ENCODE results near the gene DDIAS.
"Not testable (repeated sequence)": the region's sequence is repeated elsewhere in the genome, so short reads cannot be mapped to it uniquely, and the experiment has no call there.

DDIAS gene, protein sequence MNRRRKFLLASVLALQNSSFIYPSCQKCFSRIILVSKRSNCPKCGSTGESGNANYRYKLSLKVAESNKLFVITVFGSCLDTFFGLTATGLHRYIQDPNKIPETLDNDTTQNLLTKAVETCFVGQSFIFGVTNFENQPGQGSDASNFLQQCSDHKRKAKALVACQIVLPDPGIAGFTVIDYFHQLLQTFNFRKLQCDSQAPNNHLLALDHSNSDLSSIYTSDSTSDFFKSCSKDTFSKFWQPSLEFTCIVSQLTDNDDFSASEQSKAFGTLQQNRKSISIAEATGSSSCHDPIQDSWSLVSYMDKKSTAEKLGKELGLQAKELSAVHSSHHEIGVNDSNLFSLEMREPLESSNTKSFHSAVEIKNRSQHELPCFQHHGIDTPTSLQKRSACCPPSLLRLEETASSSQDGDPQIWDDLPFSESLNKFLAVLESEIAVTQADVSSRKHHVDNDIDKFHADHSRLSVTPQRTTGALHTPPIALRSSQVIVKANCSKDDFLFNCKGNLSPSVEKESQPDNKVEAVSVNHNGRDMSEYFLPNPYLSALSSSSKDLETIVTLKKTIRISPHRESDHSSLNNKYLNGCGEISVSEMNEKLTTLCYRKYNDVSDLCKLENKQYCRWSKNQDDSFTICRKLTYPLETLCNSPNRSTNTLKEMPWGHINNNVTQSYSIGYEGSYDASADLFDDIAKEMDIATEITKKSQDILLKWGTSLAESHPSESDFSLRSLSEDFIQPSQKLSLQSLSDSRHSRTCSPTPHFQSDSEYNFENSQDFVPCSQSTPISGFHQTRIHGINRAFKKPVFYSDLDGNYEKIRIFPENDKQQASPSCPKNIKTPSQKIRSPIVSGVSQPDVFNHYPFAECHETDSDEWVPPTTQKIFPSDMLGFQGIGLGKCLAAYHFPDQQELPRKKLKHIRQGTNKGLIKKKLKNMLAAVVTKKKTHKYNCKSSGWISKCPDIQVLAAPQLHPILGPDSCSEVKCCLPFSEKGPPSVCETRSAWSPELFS
- 0.72 to 3.4 (median 1.8) reads per million in 4 experiments for total RNA-seq

DNA sequence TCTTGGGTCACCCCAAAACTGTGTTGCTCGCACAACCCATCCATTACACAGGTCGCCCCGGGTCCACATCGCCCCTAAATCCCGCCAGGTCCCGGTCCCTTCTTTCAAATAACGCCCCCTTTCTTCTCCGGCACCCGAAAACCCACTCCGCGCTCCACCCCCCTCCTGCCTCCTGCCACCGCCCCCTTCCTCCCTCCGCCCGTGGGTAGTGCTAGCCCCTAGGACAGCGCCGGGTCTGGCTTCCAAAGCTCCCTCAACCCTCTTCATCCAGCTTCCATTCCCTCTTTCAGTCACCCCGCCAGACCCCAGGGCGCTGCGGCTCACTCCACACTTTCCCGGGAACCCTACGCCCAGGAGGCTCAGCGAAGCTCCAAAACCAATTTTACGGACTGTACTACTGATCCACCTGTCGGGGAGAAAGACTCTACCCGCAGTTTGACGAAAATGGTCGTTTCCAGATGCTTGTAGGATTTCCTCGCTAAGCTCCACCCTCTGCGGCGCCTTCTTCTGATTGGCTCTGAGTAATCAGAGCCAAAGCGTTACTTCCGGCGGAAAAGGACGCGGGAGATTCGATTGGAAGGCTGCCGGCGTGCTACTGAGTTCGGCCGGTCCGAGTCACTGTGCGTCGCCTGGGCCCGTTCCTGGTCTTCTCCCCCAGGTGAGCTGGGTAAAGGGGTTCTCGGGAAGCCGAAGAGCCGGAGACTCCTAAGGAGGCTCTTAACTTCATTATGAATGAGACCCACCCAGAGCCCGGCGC, at the start of gene DDIAS:
Gene DDIAS, plus strand, starts transcription at position 572 of the 757 bp plus-strand sequence. CDS start 13,003 bp downstream, outside the sequence.
- DNase-seq = peak; percentile 91

- DNase-seq = no peak
These were observed 47.3 kb upstream of the DDIAS start for GRCh38 chr11:82854242-82854641.

- not testable (repeated sequence) for DNase-seq
These were observed 46.6 kb upstream of the DDIAS start for GRCh38 chr11:82854916-82855315.

- no peak for DNase-seq
These were observed 45.9 kb upstream of the DDIAS start for GRCh38 chr11:82855616-82856015.

DNA sequence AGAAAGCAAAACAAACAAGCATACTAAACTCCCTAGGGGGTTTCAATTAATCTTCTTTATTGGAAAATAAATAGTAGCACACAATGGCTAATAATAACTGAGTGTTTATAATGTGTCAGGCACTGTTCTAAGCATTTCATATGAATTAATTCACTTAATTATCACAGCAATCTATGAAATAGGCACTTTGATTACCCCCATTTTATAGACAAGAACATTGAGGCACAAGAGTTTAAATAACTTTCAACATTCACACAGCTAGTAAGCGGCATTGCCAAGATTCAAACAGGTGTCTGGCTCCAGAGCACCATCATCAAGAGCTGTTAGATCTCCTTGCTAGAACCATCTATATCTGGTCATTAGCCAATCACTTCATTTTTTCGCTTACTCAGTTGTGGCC, 44.4 kb upstream of the DDIAS start:
- DNase-seq = no peak

DNA sequence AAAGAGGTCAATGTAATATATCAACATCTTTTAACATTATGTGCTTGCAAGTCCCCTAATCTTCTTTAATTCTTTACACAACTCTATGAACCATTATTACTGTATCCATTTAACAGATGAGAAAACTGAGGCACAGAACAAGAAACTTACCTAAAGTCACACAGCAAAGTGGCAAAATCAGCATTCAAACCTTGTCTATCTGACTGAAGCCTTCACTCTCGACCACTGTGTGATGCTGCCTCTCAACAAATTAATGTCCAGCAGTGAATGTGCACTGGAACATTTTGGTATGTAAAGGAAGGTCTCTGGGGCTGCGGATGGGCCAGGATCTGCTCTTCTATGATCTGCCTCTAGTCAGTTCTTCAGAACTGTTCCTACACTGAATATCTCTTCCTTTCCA, 43.4 kb upstream of the DDIAS start:
- DNase-seq = no peak

GRCh38 chr11:82858556-82859091, 42.9 kb upstream of the DDIAS start:
- no peak for DNase-seq

GRCh38 chr11:82859750-82860149, 41.8 kb upstream of the DDIAS start:
- no peak for DNase-seq

DNA sequence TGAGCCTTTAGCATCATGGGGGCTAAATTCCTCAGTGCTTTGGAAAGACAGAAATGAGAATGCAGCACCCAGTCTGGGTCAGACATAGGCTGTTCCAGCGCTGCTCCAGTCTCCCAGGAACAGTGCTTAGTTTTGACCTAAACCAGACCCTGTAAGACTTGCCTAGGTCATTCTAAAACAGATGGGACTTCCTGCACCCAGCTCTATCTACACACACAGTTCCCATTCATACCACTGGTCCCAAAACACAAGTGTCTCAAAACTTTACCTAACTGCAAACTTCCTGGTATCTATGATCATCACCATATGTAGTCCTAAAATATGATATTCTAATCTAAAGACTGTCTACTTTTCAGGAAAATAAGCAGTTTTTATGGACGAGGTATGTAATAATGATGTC, 39.2 kb upstream of the DDIAS start:
- DNase-seq = no peak

DNA sequence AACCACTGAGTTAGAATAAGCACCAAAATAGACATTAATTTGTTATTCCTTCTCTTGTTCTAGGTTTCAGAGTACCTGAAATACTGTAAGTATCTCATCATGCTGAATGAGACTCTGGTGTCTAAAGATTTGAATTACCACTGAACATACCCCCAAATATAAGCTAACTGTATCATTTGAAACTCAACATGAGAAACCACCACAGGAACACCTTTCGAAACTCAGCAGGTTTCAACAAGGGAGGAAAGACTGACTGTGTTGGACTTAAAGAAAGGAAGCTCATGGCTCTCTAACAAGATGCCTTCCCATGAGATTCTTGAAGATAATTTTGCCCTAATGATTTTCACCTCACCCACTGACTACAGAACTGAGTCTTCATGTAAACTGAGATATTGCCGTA, 38.3 kb upstream of the DDIAS start:
- no peak for DNase-seq

DNA sequence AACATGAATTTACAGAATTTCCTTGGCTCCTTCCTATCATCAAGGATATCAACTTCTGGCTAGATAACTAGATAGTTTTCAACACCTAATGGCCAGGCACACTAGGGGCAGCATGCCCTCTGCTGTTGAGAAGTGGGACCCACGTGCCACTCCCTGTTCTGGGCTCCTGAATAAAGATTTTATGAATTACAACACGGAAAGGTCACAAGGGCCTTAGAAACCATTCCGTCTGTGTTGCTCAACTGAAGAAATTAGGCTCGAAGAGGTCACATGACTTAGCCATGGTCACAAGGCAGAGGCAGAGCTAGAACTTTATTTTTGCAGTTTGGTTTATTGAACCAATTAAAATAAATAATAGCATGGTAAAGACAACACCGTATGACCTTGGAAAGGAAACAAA, 37.3 kb upstream of the DDIAS start:
- DNase-seq = no peak

- DNase-seq = no peak
These were observed 35.7 kb upstream of the DDIAS start for GRCh38 chr11:82865841-82866240.

GRCh38 chr11:82867495-82868082, 33.9 kb upstream of the DDIAS start:
- DNase-seq = peak; percentile 73

DNA sequence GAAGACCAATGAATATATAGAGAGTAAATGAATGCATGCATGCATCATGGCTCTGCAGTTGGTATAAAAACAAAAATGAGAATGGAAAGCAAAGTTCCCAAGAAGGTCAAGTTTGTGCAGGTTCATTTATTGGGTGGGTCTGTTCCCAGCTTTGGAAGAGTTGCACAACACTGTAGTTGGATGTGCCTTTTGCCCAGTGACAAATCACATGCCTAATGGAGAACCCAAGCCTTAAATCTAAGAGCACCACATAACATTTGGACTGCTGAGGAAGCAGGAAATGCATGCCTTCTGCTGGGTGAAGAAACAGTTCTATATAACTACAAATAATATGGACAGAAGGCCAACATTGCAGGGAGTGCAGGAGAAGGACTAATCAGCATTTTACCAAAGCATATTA, 31.9 kb upstream of the DDIAS start:
- no peak for DNase-seq

DNA sequence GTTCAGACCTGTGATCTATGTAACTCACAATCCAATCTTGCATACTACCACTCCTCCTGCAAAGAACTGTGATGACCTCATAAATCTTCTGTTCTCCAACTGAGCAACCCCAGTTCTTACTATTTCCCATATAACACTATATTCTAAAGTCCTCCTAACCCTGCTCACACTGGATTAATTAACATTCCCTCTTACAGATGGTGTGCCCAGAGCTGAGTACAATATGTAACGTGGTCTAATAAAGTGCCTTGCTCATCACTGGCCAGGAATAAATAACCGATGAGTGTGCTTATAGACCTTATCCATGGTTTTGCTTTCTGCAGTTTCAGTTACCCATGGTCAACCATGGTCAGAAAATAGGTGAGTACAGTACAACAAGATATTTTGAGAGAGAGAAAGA, 29.9 kb upstream of the DDIAS start:
- no peak for DNase-seq

- DNase-seq = no peak
These were observed 29.0 kb upstream of the DDIAS start for GRCh38 chr11:82872377-82873150.

DNA sequence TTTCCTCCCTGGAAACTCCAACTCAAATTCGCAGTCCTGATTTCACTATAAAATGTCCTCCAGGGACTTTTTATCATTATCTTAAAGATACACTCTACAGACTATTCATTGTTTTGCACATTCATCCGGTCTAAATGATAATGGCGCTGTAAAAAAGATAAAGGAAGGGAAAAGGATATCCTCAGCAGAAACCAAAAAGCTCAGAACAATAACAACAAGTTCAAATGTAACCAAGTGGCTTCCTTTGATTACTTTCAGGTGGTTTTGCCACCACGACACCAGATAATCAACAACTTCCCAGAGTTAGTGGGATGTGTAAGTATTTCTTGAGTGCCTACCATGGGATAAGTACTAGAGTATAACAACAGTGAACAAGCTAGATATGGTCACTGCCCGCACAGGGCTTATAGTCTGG, 27.6 kb upstream of the DDIAS start:
- DNase-seq = no peak

DNA sequence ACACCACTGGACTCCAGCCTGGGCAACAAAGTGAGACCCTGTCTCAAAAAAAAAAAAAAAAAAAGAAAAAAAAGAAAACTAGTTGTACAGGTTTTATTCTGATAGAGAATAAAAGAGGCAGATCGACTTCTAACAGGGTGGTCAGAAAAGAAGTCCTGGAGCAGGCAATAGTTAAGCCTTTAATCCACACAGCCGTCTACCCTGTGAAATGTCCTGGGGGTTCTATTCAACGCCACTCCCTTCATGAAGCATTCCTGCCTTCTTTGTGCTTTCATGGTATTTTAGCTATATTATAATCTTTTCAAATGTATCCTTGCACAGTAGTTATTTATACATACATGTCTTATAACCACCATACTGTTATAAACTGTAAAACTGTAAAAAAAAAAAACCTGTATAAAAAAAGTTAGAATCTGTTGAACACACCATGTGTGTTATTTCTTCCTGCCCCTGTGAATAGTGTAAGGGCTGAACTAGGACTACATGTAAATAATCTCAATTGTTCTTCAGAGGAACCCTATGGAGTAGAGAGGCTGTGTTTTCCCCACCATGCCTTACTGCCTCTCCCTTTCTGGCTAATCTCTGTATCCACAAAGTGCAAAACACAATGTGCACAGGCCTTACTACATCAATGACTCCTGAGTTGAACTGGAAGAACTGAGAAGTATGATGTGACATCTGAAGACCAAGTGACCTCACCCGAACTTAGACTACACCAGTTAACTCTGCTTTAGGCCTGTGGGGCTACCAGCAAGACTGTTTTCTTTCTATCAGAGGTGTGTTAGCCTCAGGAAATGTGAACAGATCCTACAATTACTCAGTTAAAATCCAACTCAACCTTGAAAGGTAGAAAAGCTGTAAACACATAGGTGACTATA, 26.7 kb upstream of the DDIAS start:
- DNase-seq = no peak

GRCh38 chr11:82883853-82884252, 17.7 kb upstream of the DDIAS start:
- DNase-seq = no peak
